HG02938 (cell line): ENCODE data around the gene SLC16A6.
"Not testable (repeated sequence)": the region's sequence is repeated elsewhere in the genome, so short reads cannot be mapped to it uniquely, and the experiment has no call there.

ENCODE experiments used
- ATAC-seq: cut with Tn5 transposase; IDR thresholded peaks from one replicate; pipeline ENCODE4 v1.9.1; 2021; ENCODE audit warnings: mild to moderate bottlenecking, moderate library complexity; ENCODE audit not compliant: unreplicated experiment

SLC16A6 gene, protein sequence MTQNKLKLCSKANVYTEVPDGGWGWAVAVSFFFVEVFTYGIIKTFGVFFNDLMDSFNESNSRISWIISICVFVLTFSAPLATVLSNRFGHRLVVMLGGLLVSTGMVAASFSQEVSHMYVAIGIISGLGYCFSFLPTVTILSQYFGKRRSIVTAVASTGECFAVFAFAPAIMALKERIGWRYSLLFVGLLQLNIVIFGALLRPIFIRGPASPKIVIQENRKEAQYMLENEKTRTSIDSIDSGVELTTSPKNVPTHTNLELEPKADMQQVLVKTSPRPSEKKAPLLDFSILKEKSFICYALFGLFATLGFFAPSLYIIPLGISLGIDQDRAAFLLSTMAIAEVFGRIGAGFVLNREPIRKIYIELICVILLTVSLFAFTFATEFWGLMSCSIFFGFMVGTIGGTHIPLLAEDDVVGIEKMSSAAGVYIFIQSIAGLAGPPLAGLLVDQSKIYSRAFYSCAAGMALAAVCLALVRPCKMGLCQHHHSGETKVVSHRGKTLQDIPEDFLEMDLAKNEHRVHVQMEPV

DNA sequence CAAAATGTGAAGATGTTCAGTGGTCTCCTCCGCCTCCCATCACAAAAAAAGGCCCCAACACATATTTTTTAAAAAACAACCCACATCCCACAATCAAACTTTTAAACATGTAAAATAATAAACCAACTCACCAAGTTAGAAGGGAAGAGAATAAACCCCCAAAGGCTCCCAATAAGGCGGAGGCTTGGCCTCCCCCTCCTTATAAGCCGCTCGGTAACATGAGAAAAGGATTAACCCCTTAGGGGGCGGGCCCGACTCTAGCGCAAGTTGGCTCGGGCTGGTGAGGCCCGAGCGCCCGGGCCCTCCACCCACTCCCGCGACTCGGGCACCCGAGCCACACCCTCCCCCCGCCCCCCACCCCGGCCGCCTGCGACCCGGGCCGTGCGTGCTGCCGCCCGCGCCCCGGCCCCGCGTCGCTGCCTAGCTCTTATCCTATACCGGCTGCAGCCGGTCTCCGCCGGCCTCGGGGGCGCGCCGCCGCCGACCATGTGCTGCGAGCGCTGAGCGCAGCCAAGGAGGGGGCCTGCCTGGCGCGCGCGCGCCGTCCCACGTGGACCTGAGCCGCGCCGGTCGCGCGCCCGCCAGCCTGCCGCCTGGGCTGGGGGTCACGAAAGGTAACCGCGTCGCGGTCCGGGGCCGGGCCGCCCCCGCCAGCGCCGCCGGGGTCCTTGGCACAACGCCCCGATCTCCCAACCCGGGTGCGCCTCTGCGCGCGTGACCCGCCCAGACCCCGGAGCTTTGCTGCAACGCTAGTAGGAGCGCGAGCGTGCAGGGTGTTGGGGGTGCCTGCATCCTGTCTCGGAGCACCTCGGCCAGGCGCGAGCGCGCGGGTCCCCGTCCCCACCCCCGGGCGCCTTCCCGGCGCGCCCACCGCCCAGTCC, at the start of gene SLC16A6, which contains the start of gene ARSG:
Gene SLC16A6 (minus strand): TSS at position 173 of the 881 bp plus-strand sequence. CDS start 12,807 bp downstream, outside the sequence.
Gene ARSG (plus strand): TSS at position 541 of the 881 bp plus-strand sequence. CDS start 15,999 bp downstream, outside the sequence.
- ATAC-seq = peak; percentile 40

DNA sequence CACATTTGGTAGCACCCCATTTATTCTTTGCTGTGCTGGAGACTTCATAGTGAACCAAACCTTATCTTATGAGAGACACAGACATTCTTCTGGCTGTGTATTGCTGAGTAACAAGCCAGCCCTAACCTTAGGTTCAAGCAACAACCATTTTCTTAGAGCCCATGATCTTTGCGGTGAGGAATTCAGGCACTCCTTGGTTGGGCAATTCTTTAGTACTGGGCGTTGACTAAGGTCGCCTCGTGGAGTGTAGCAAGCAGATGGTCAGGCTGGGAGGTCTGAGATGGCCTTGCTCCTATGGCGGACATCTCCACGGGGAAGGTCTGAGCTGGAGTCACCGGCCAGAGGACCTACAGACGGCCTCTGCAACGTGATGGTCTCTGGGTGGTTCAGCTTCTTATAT, 43.5 kb upstream of the SLC16A6 start:
- no peak for ATAC-seq

DNA sequence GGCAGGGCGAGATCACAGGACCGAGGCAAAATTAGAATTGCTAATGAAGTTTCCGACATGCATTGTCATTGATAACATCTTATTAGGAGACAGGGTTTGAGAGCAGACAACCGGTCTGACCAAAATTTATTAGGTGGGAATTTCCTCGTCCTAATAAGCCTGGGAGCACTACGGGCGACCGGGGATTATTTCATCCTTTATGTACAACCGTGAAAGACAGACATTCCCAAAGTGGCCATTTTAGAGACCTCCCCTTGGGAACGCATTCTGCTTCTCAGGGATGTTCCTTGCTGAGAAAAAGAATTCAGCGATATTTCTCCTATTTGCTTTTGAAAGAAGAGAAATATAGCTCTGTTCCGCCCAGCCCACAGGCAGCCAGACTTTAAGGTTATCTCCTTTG, 41.0 kb upstream of the SLC16A6 start:
- ATAC-seq = not testable (repeated sequence)

DNA sequence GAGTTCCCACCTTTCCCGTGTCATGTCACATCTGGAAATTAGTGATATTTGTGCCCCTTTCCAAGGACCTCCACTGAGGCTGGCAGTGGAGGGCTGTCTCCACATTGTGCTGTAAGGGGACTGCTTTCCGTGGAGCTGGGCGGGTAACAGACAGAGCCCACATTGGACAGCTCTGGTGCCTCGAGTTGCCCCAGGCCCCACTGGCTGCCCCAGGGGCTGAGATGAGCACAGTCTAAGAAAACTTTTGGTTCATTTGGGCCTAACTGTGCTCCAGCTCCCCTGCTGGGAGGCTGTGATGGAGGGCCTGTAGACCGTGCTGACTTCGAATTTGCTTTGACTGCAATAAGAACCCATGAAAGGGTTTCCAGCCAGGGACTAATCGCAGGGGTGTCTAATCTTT, 38.4 kb upstream of the SLC16A6 start:
- ATAC-seq = no peak

DNA sequence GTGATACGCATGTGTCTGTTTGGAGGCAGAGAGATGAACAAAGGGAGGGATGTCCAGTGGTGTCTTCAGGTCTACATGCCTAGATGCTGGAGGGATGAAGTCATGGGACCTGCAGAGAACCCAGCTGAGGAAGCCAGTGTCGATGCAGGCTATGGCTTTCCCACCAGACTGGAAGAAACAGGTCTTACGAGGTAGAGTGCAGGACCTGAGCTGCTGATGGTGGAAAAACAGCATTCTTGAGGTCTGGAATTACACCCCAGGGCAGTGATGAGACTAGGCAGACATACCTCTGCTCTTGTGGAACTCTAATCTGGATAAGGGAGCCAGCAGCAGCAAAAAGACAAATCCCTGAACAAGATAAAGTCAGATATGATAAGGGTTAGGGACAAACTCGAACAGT, 37.7 kb upstream of the SLC16A6 start:
- ATAC-seq = no peak

DNA sequence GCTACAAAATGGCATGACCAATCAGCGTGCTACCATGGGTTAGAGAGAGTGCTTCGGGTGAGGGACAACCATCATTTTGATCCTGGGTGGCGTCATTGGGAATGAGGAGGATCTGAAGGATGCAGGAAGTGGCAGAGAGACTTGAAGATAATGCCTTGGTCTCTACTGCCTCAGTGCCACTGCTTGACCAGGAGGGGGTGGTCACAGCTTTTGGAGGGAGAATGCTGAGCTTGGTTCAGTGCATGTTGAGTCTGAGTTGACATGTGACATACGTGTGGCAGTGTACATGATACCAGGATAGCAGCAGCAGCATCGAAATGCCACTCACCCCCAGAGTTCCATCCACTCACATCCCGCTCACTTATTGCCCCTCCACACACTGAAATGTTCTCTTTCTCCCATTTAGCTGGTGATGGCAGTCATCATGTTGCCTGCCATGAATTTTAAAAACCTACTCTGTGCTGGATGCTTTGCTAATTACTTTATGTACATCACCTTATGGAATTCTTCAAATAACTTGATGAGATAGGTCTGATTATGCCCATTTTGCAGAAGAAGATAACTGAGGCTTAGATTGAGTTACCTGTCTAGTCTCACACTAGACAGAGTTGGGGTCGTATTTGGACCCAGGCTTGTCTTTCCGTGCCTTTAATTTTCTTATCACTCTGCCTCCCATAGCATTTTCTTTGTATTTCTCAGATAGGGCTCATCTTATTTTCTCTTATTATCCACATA, 37.1 kb upstream of the SLC16A6 start:
- ATAC-seq = no peak

DNA sequence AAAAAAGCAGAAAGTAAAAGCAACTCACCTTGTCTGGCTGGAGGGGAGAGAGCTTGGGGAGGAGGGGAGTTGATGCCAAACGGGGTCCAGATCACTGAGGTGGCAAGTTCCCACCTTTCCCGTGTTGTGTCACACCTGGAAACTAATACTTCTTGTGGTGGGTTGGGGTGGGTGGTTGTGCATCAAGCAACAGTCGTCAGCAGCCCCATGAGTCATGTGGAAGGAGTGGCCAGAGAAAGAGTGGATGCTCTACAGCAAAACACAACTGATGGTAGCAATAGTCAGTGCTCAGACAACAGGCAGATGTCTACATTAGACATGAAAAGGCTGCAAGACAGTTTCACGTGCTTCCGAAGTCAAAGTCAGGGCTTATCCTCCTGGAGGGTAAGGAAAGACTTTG, 35.8 kb upstream of the SLC16A6 start:
- ATAC-seq = no peak

DNA sequence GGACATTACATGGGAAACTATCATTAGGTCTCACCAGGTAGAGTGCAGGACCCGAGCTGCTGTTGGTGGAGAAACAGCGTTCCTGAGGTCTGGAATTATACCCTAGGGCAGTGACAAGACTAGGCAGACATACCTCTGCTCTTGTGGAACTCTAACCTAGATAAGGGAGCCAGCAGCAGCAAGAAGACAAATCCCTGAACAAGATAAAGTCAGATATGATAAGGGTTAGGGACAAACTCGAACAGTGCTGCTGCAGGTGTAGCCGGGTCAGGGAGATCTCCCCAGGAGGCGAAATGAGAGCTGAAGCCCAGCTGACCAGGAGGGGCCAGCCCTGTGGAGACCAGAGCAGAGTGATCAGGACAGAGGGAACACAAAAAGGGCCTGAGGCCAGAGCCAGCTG, 35.0 kb upstream of the SLC16A6 start:
- ATAC-seq = no peak

DNA sequence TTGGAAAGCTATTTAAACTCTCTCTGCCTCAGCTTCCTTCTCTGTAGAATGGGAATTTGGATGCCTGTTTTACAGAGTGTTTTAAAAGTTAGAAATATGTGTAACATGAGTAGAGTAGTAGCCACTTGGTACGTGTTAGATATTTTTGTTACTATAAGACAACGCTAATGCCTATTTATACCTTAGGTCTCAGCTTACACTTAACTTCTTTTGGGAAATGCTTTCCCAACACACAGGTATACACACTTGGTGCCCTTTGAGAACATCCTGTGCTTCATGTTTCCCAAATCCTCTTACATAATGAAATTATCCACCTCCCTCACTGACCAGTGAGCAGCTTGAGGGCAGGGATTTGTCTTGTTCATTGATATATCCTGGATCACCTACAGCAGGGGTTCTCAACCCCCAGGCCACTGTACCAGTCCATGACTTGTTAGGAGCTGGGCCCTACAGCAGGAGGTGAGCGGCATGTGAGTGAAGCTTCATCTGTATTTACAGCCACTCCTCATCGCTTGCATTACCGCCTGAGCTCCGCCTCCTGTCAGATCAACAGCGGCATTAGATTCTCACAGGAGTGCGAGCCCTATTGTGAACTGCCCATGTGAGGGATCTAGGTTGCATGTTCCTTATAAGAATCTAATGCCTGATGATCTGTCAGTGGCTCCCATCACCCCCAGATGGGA, 33.9 kb upstream of the SLC16A6 start:
- ATAC-seq = no peak

DNA sequence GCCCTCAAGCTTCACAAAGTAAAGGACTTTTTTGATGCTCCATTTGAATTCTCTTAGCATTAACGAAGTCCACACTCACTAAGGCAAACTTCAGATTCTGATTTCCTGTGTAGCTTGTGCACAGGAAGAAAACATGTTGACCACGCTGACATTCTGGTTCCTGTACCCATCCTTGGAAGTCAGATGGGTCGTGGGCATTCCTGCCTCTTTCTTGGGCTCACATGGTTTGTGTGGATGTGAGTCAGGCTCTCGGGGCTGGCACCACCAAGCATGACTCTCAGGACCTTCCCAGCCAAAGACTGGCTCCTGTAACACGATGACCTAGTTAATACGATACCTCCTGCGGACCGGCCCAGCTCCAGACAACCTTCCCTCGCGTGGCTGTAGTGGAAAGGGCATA, 33.2 kb upstream of the SLC16A6 start:
- ATAC-seq = no peak

DNA sequence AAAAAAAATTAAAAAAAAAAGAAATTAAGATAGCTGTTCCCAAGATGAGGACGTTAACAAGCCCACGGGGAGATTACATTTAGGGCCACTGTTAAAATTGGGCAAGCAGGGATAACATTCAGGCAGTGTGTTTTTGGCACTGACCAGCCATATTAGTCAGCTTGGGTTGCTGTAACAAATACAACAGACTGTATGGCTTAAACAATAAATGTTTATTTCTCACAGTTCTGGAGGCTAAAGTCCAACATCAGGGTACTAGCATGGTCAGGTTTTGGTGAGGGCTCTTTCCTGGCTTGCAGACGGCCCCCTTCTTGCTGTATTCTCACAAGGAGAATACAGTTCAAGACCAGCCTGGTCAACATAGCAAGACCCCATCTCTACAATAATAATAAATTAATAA, 31.7 kb upstream of the SLC16A6 start:
- ATAC-seq = no peak

DNA sequence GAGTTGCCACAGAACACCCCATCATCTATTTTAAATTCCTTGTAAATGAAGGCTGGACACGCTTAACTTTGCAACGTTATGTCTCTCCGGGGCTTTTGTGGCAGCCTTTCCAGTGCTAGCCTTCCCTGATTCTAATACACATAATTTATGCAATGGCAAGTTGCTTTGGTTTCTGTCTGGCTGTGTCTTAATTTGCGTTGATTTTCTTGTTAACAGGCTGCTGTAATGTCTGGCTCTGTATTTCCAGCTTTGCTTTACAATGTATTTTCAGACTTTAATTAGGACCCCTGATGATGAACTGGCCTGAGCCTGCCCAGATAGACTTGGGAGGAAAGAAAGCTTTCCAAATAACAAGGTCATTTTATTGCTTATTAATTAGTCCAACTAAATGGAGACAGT, 30.6 kb upstream of the SLC16A6 start:
- ATAC-seq = no peak

DNA sequence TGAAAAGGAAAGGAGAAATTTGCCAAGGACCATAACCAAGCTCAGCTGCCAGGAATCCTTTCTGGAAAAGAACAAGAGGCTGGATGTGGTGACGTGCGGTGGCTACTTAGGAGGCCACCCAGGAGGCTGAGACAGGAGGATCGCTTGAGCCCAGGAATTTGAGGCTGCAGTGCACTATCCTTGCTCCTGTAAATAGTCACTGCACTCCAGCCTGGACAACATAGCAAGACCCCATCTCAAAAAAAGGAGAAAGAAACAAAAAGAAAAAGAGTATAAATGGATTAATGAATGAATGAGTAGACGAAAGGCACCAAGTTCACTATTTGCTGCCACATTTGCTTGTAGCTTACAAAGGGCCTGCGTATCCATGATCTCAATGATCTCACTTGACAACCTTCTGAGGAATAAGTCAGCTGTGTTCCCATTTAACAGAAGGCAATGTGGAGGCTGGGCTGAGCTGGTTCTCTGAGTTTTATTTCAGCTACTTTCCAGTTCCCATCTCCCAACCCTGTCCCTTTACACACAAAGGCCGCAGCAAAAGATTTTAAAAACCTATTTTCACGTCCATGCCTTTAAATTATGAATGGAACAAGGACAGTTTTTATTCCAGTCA, 30.1 kb upstream of the SLC16A6 start:
- ATAC-seq = no peak

DNA sequence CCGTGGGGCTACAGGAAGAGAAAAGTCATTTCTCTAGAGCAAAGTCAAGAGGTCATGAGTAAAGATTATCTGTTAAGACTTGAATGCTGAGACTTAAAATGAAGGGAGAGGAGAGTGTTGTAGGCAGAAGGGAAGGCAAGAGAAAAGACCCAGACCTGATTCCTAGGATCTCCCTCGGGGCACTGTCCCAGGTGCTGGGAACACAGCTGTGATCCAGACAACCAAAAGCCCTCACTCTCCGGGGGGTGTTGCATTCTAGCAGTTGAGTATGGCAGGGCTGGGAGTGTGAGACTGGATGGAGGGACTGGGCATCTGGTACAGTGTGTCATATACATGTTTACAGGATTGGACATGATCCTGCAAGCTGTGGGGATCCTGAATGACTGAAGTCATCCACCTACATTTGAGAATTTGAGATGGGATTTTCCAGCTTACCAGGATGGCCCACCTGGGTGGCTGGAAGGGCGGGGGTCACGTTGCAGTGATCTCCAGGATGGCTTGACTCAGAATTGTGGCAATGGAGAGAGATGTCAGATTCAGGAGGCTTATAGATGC, 29.5 kb upstream of the SLC16A6 start:
- no peak for ATAC-seq

DNA sequence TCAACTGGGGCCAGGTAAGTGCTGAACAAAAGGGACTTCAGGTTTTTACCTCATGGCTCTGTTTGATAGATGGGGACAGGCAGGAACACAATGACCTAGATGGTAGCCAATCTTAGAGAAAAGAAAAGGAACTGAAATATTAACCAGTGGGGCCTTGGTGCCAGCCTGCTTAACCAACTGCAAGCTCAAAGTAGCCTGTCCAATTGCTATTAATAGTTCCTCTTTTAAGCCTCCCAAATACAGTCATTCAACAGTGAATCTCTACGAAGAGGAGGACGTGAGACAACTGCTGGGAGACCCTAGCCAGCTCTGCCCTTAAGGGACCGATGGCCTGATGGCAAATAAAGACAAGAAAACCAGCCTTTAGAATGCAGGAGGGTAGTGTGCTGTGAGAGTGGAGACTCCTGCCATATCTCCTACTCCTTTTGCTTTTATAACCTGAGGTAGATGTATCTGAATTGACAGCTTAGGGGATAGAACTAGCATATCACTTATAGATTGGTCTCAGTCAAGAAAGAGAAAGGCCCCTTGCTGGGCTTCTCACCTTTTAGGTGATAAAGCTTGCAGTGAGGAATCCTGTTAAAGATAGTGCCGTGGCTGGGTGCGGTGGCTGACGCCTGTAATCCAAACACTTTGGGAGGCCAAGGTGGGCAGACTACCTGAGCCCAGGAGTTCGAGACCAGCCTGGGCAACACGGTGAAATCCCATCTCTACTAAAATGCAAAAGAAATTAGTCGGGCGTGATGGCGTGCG, 28.7 kb upstream of the SLC16A6 start:
- ATAC-seq = no peak

DNA sequence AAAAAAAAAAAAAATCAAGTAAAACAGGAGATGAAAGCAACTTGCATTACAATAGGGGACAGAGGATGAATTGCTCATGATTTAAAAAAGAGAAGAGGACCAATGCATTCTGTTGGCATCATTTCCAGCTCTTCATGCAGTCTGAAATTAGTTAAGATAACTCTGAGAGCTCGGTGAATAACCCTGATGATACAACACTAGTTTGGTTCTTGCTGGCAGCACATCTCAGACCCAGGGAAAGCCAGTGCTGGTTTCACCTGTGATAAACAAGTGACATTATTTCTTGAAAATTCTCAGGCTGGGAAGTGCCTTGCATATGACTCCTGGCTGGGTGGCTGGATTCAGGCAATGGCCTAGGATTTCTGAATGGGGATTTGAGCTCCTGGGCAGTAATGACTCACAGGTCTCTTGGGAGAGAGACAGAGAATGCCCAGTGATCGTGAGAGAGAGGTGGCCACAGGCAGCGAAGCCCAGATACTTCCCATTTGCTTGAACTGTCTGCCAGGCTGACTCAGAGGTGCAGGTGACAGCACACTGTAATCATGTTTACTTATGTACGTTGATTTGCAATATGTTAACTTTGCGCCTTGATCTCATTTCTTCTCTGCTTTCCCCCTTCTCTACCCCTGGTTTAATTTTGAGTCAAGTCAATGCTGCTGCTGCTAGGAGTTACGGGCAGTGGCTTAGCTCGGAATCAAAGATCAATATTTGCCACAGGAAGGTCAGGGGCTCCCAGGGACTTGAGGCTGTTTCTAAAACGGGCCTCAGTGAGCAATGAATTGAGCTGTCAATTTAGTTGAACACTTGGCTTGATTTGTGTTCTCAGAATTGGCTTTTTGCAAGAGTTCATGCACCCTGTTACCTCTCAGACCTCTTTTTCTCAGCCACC, 27.4 kb upstream of the SLC16A6 start:
- ATAC-seq = no peak

DNA sequence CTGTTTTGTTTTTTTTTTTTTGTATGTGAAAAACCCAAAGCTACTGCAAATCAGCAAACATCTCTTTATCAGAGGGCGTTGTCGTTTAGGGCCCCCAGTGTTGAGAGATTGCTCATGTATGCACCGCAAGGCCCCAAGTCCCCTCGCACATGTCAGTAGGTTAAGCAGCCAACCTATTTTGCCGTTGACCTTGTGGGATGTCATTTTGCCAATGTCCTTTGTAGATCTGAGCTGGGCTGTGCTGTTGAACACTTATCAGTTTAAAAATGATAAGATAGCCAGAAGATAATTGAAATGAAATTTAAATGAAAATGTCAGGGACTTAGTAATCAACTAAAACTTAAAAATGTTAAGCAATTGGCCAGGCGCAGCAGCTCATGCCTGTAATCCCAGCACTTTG, 26.5 kb upstream of the SLC16A6 start:
- no peak for ATAC-seq

DNA sequence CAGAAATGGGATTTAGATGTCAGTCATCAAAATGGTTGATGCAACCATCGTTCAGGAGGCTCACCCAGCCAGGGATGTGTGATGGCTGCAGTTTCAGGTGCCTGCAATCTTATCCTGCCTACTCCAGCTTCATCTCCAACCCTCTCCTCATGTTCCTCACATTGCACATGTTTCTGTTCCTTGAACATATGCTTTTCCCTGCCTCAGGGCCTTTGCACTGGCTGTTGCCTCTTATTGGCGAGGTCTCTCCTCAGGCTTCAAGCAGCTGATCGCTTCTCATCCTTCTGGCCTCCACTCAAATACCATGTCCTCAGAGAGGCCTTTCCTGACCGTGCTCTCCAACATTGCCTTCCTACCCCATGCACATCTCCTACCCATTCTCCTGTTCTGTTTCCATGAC, 25.0 kb upstream of the SLC16A6 start:
- no peak for ATAC-seq
